WTC11 (cell line): ENCODE measurements around the gene DOC2A.

ENCODE experiments used
- CBFB ChIP-seq: sonication (generic); formaldehyde crosslinking; IDR thresholded peaks from 2 replicates; pipeline ENCODE4 v1.8.1; 2022; ENCODE audit warnings: mild to moderate bottlenecking, low read depth, missing genetic modification reagents
- CREM ChIP-seq: sonication (generic); formaldehyde crosslinking; IDR thresholded peaks from 2 replicates; pipeline ENCODE4 v1.8.1; 2022; ENCODE audit warnings: mild to moderate bottlenecking, missing genetic modification reagents, moderate library complexity
- ESRRA ChIP-seq: sonication (generic); formaldehyde crosslinking; IDR thresholded peaks from 2 replicates; pipeline ENCODE4 v1.8.1; 2022; ENCODE audit warnings: mild to moderate bottlenecking, missing genetic modification reagents, borderline replicate concordance
- FOXK1 ChIP-seq: sonication (generic); formaldehyde crosslinking; IDR thresholded peaks from 2 replicates; pipeline ENCODE4 v1.8.0; 2022; ENCODE audit warnings: mild to moderate bottlenecking, moderate library complexity, missing genetic modification reagents
- KAT7 ChIP-seq: sonication (generic); formaldehyde crosslinking; IDR thresholded peaks from 2 replicates; pipeline ENCODE4 v1.8.1; 2023; ENCODE audit warnings: missing genetic modification reagents, mild to moderate bottlenecking, borderline replicate concordance
- ZNF232 ChIP-seq: sonication (generic); formaldehyde crosslinking; IDR thresholded peaks from 2 replicates; pipeline ENCODE4 v1.8.0; 2022; ENCODE audit warnings: mild to moderate bottlenecking, missing genetic modification reagents
- TF ChIP-seq, protein P1 (sequence below): fragments of 200-600 bp; IDR thresholded peaks from 2 replicates; pipeline ENCODE4 v1.8.0; 2022; ENCODE audit warnings: antibody characterized with exemption
- TF ChIP-seq, protein P2 (sequence below): sonication (generic); formaldehyde crosslinking; IDR thresholded peaks from 2 replicates; pipeline ENCODE4 v1.8.0; 2022; ENCODE audit warnings: mild to moderate bottlenecking, missing genetic modification reagents

DNA sequence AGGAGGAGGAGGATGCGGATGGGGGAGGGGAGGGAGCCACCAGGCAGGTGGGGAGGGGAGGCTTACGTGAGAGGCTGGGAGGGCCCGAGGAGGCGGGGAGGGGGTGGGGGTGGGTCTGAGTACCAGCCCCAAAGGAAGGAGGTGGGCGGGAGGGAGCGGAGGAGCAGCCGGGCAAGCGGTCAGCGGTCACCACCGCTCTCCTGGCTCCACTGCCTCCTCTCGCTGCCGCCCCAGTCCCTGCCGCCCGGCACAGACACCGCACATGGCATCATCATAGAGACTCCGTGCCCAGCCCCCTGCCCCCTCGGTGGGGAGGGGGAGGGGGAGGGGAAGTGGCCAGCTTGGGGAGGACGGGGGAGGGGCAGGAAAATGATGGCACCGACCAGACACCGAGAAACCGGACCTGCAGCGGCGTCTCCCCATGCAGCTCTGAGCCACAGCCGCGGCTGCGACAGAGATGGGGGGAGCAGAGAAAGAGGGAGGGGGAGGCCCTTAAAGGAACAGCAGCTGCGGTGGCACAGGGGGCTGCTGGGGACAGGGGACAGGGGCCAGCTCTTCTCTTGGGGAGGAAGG is 20.1 kb upstream of the DOC2A start, which contains the start of gene TLCD3B:
- TF ChIP-seq ZNF232, result no peak
- TF ChIP-seq, protein P1, sequence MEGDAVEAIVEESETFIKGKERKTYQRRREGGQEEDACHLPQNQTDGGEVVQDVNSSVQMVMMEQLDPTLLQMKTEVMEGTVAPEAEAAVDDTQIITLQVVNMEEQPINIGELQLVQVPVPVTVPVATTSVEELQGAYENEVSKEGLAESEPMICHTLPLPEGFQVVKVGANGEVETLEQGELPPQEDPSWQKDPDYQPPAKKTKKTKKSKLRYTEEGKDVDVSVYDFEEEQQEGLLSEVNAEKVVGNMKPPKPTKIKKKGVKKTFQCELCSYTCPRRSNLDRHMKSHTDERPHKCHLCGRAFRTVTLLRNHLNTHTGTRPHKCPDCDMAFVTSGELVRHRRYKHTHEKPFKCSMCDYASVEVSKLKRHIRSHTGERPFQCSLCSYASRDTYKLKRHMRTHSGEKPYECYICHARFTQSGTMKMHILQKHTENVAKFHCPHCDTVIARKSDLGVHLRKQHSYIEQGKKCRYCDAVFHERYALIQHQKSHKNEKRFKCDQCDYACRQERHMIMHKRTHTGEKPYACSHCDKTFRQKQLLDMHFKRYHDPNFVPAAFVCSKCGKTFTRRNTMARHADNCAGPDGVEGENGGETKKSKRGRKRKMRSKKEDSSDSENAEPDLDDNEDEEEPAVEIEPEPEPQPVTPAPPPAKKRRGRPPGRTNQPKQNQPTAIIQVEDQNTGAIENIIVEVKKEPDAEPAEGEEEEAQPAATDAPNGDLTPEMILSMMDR, result no peak
- no peak for TF ChIP-seq CBFB (CRISPR knock-in tag)
- TF ChIP-seq CREM (CRISPR knock-in tag), result no peak
- TF ChIP-seq FOXK1 (CRISPR knock-in tag), result no peak
- no peak for TF ChIP-seq KAT7 (CRISPR knock-in tag)
- TF ChIP-seq, protein P2, sequence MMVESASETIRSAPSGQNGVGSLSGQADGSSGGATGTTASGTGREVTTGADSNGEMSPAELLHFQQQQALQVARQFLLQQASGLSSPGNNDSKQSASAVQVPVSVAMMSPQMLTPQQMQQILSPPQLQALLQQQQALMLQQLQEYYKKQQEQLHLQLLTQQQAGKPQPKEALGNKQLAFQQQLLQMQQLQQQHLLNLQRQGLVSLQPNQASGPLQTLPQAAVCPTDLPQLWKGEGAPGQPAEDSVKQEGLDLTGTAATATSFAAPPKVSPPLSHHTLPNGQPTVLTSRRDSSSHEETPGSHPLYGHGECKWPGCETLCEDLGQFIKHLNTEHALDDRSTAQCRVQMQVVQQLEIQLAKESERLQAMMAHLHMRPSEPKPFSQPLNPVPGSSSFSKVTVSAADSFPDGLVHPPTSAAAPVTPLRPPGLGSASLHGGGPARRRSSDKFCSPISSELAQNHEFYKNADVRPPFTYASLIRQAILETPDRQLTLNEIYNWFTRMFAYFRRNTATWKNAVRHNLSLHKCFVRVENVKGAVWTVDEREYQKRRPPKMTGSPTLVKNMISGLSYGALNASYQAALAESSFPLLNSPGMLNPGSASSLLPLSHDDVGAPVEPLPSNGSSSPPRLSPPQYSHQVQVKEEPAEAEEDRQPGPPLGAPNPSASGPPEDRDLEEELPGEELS (CRISPR knock-in tag), result no peak
- TF ChIP-seq ESRRA (CRISPR knock-in tag), result no peak
